ENCODE measurements around the gene SLC35A3.
"Not testable (repeated sequence)": the region's sequence is repeated elsewhere in the genome, so short reads cannot be mapped to it uniquely, and the experiment has no call there.

DNA sequence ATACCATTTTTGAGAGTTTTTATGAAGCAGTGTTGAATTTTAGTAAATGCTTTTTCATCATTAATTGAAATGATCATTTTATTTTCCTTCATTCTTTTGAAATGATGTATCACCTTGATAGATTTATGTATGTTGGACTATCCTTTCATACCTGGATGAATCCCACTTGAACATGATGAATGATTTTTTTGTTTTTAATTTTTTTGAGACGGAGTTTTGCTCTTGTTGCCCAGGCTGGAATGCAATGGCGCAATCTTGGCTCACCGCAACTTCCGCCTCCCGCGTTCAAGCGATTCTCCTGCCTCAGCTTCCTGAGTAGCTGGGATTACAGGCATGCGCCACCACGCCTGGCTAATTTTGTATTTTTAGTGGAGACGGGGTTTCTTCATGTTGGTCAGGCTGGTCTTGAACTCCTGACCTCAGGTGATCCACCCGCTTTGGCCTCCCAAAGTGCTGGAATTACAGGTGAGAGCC, 77.5 kb downstream of the SLC35A3 start:
- TF ChIP-seq, protein P1, sequence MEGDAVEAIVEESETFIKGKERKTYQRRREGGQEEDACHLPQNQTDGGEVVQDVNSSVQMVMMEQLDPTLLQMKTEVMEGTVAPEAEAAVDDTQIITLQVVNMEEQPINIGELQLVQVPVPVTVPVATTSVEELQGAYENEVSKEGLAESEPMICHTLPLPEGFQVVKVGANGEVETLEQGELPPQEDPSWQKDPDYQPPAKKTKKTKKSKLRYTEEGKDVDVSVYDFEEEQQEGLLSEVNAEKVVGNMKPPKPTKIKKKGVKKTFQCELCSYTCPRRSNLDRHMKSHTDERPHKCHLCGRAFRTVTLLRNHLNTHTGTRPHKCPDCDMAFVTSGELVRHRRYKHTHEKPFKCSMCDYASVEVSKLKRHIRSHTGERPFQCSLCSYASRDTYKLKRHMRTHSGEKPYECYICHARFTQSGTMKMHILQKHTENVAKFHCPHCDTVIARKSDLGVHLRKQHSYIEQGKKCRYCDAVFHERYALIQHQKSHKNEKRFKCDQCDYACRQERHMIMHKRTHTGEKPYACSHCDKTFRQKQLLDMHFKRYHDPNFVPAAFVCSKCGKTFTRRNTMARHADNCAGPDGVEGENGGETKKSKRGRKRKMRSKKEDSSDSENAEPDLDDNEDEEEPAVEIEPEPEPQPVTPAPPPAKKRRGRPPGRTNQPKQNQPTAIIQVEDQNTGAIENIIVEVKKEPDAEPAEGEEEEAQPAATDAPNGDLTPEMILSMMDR (IDR thresholded peaks at IDR 0.05 in 8 of 11, conservative IDR thresholded peaks at IDR 0.05 in 3 of 11) = not testable (repeated sequence)
- peak in 2 of 3 donors; percentile 12 for TF ChIP-seq POLR2AphosphoS5 (IDR thresholded peaks at IDR 0.05)
- not testable (repeated sequence) for TF ChIP-seq POLR2A (IDR thresholded peaks at IDR 0.05)
